H1 (cell line): ENCODE data around the gene TTC23. TPM values are rescaled to one million over a fixed set of nuclear protein-coding genes. Genes with fewer than 3 reads are reported as not detected.
A peak's percentile ranks its signal among the peaks of the same experiment; 100 is the strongest.

ENCODE experiments used
- CTCF ChIA-PET: fragments of 300-600 bp; sonication (Branson Sonifier 250); formaldehyde crosslinking; loops from one replicate; lab custom pipeline; 2021; ENCODE audit not compliant: partially characterized antibody; lab: Charles Lee
- POLR2A ChIA-PET: fragments of 300-600 bp; sonication (Branson Sonifier 250); formaldehyde crosslinking; loops from one replicate; lab custom pipeline; 2021; ENCODE audit warnings: inconsistent platforms; ENCODE audit not compliant: partially characterized antibody; lab: Charles Lee
- DNase-seq, 2 experiments: peaks; one replicate each; pipeline versions ENCODE4 v3.0.0 to v3.0.0-alpha.2; 2010 to 2022; ENCODE audit warnings: low spot score in 2 of 2, low read depth in 1 of 2, mixed read lengths in 1 of 2
- FAIRE-seq: peaks from 2 replicates; lab custom pipeline; 2011; peaks lifted over from hg19 to GRCh38; lab: Jason Lieb, UNC
- H2AFZ ChIP-seq: 2 replicates; pipeline ENCODE4 v1.8.1; 2012; ENCODE audit warnings: low read length, inconsistent platforms
- H2AK5ac ChIP-seq: 2 replicates; pipeline ENCODE4 v1.6.1; 2013; ENCODE audit warnings: low read depth, low read length
- H2BK120ac ChIP-seq: replicated peaks from 2 replicates; pipeline ENCODE3; 2013; ENCODE audit warnings: low read depth, low read length, inconsistent platforms
- H2BK12ac ChIP-seq: 2 replicates; pipeline ENCODE4 v1.6.1; 2013; ENCODE audit warnings: low read depth, low read length
- H2BK15ac ChIP-seq: 2 replicates; pipeline ENCODE4 v1.6.1; 2013; ENCODE audit warnings: low read length
- H2BK20ac ChIP-seq: 2 replicates; pipeline ENCODE4 v1.6.1; 2013; ENCODE audit warnings: low read length
- H2BK5ac ChIP-seq: 2 replicates; pipeline ENCODE4 v1.6.1; 2013; ENCODE audit warnings: low read depth, low read length
- H3K14ac ChIP-seq: 2 replicates; pipeline ENCODE4 v1.6.1; 2013; ENCODE audit warnings: inconsistent platforms; ENCODE audit not compliant: insufficient read length
- H3K18ac ChIP-seq: 2 replicates; pipeline ENCODE4 v1.6.1; 2013; ENCODE audit warnings: low read length; ENCODE audit errors: extremely low read depth
- H3K23ac ChIP-seq: 2 replicates; pipeline ENCODE4 v1.6.1; 2013; ENCODE audit warnings: inconsistent platforms; ENCODE audit not compliant: insufficient read length
- H3K23me2 ChIP-seq: 2 replicates; pipeline ENCODE4 v1.6.1; 2013; ENCODE audit warnings: low read depth, low read length
- H3K27ac ChIP-seq: 2 replicates; pipeline ENCODE4 v1.6.1; 2011; ENCODE audit warnings: low read depth, low read length, inconsistent platforms
- H3K27me3 ChIP-seq, 4 experiments: replicated peaks in 1 of 4; 1 replicate in 1 of 4; 2 replicates in 3 of 4; pipeline versions ENCODE4 v1.6.1 to v1.8.1; 2011 to 2013; ENCODE audit warnings: low read length in 3 of 4, mild to moderate bottlenecking in 3 of 4, inconsistent platforms in 2 of 4, mixed read lengths in 2 of 4, moderate library complexity in 1 of 4; ENCODE audit not compliant: control insufficient read depth in 3 of 4, insufficient read depth in 3 of 4; ENCODE audit errors: extremely low read depth in 1 of 4
- H3K36me3 ChIP-seq, 4 experiments: 2 replicates each; pipeline versions ENCODE4 v1.6.1 to v1.8.1; 2011 to 2013; ENCODE audit warnings: mild to moderate bottlenecking in 4 of 4, low read length in 3 of 4, moderate library complexity in 2 of 4, control low read depth in 1 of 4, inconsistent platforms in 1 of 4; ENCODE audit not compliant: insufficient read depth in 4 of 4, control insufficient read depth in 2 of 4
- H3K4ac ChIP-seq: replicated peaks from 2 replicates; pipeline ENCODE3; 2013; ENCODE audit warnings: low read length, low read depth, mixed read lengths, inconsistent platforms; ENCODE audit not compliant: insufficient read length
- H3K4me1 ChIP-seq, 4 experiments: replicated peaks in 1 of 4; 1 replicate in 1 of 4; 2 replicates in 3 of 4; pipeline versions ENCODE4 v1.6.1 to v1.8.1; 2011 to 2013; ENCODE audit warnings: low read length in 3 of 4, inconsistent platforms in 2 of 4, mixed read lengths in 1 of 4; ENCODE audit not compliant: insufficient read depth in 4 of 4, control insufficient read depth in 3 of 4
- H3K4me2 ChIP-seq, 2 experiments: 2 replicates each; pipeline versions ENCODE4 v1.6.1 to v1.8.1; 2011 to 2013; ENCODE audit warnings: low read depth in 2 of 2, low read length in 2 of 2, control low read depth in 1 of 2, inconsistent platforms in 1 of 2, mild to moderate bottlenecking in 1 of 2; ENCODE audit not compliant: insufficient read depth in 1 of 2
- H3K4me3 ChIP-seq, 4 experiments: fragments of 200-600, 300-600 bp in 1 of 4; sonication (generic), shearing (Covaris generic), sonication (Bioruptor Twin) in 1 of 4; 2 replicates each; pipeline versions ENCODE4 v1.5.1 to v1.8.1; 2011 to 2016; ENCODE audit warnings: low read length in 4 of 4, low read depth in 3 of 4, control low read depth in 2 of 4, inconsistent platforms in 2 of 4, mild to moderate bottlenecking in 2 of 4, mixed read lengths in 1 of 4, moderate library complexity in 1 of 4; ENCODE audit not compliant: insufficient read depth in 2 of 4; ENCODE audit errors: extremely low read depth in 1 of 4
- H3K56ac ChIP-seq: replicated peaks from 2 replicates; pipeline ENCODE3; 2013; ENCODE audit warnings: low read depth, mild to moderate bottlenecking, mixed read lengths, low read length, inconsistent platforms; ENCODE audit not compliant: insufficient read length
- H3K79me1 ChIP-seq: 2 replicates; pipeline ENCODE4 v1.6.1; 2013; ENCODE audit warnings: low read depth, low read length, control low read depth
- H3K79me2 ChIP-seq, 2 experiments: 2 replicates each; pipeline versions ENCODE4 v1.6.1 to v1.8.1; 2012 to 2013; ENCODE audit warnings: low read length in 2 of 2, mild to moderate bottlenecking in 2 of 2, inconsistent platforms in 1 of 2; ENCODE audit not compliant: insufficient read depth in 2 of 2, control insufficient read depth in 1 of 2
- H3K9ac ChIP-seq, 4 experiments: replicated peaks in 1 of 4; 1 replicate in 1 of 4; 2 replicates in 3 of 4; pipeline versions ENCODE4 v1.6.1 to v1.8.1; 2011 to 2013; ENCODE audit warnings: low read depth in 3 of 4, low read length in 3 of 4, control low read depth in 2 of 4, mild to moderate bottlenecking in 2 of 4, moderate library complexity in 2 of 4, inconsistent platforms in 1 of 4; ENCODE audit errors: extremely low read depth in 1 of 4
- H3K9me3 ChIP-seq, 2 experiments: 2 replicates each; pipeline versions ENCODE4 v1.6.1 to v1.8.1; 2012 to 2013; ENCODE audit warnings: mild to moderate bottlenecking in 2 of 2, moderate library complexity in 2 of 2, control low read depth in 1 of 2, inconsistent platforms in 1 of 2, low read depth in 1 of 2, low read length in 1 of 2, mixed read lengths in 1 of 2; ENCODE audit not compliant: insufficient read depth in 2 of 2
- H4K20me1 ChIP-seq, 2 experiments: replicated peaks in 1 of 2; 2 replicates each; pipeline versions ENCODE3 to v1.8.1; 2011 to 2013; ENCODE audit warnings: inconsistent platforms in 2 of 2, low read length in 2 of 2, mild to moderate bottlenecking in 1 of 2; ENCODE audit not compliant: insufficient read depth in 2 of 2, control insufficient read depth in 1 of 2
- H4K5ac ChIP-seq: 2 replicates; pipeline ENCODE4 v1.6.1; 2013; ENCODE audit warnings: low read length, low read depth, mixed read lengths, inconsistent platforms; ENCODE audit not compliant: insufficient read length
- H4K8ac ChIP-seq: 2 replicates; pipeline ENCODE4 v1.8.0; 2013; ENCODE audit warnings: mild to moderate bottlenecking, moderate library complexity, low read length, inconsistent platforms; ENCODE audit not compliant: insufficient read depth; ENCODE audit errors: extremely low read depth
- H4K91ac ChIP-seq: replicated peaks from 2 replicates; pipeline ENCODE3; 2013; ENCODE audit warnings: low read length, mixed read lengths, inconsistent platforms; ENCODE audit not compliant: insufficient read length
- CHD1 ChIP-seq: IDR thresholded peaks from 2 replicates; pipeline ENCODE4 v1.6.1; 2012; ENCODE audit warnings: low read depth, low read length, improper control_type of control experiment
- CTBP2 ChIP-seq: IDR thresholded peaks from 2 replicates; pipeline ENCODE4 v1.7.0; 2011; ENCODE audit warnings: borderline replicate concordance, mild to moderate bottlenecking, moderate library complexity, mixed read lengths, low read length; ENCODE audit not compliant: insufficient read depth, insufficient read length
- MAX ChIP-seq: IDR thresholded peaks from 2 replicates; pipeline ENCODE4 v1.6.1; 2012; ENCODE audit warnings: inconsistent platforms
- NRF1 ChIP-seq: IDR thresholded peaks from 2 replicates; pipeline ENCODE4 v1.6.1; 2011; ENCODE audit warnings: mild to moderate bottlenecking, low read depth, low read length, improper control_type of control experiment
- POU5F1 ChIP-seq: IDR thresholded peaks from 2 replicates; pipeline ENCODE4 v1.6.1; 2011; ENCODE audit warnings: low read depth, mild to moderate bottlenecking, low read length, moderate library complexity
- SP2 ChIP-seq: IDR thresholded peaks from 2 replicates; pipeline ENCODE4 v1.6.1; 2012; ENCODE audit warnings: mild to moderate bottlenecking, low read length, inconsistent platforms
- YY1 ChIP-seq: IDR thresholded peaks from 2 replicates; pipeline ENCODE4 v1.6.1; 2011; ENCODE audit warnings: low read depth, mild to moderate bottlenecking, low read length
- ZNF274 ChIP-seq: IDR thresholded peaks from 2 replicates; pipeline ENCODE4 v1.7.0; 2012; ENCODE audit warnings: low read length, borderline replicate concordance; ENCODE audit errors: extremely low read depth
- WGBS, 2 experiments: shearing (Covaris generic) in 1 of 2; methylation state at CpG; one replicate each; pipeline versions ENCODE4 v1.1.6 to v1.1.7; 2013 to 2015; ENCODE audit warnings: low lambda C conversion rate in 2 of 2, mixed read lengths in 2 of 2, inconsistent platforms in 1 of 2, low coverage in 1 of 2, missing lambda C conversion rate in 1 of 2; ENCODE audit not compliant: insufficient replicate concordance in 2 of 2, insufficient coverage in 1 of 2, insufficient read length in 1 of 2; ENCODE audit errors: extremely low coverage in 1 of 2, missing lambda C conversion rate in 1 of 2; 5-methylcytosine and 5-hydroxymethylcytosine counted together
- polyA plus RNA-seq, 7 experiments: library from polyadenylated mRNA; depleted of rRNA in 3 of 7; stranded (reverse) in 5 of 7; unstranded in 2 of 7; fragments of >200 nt in 5 of 7; fragments of 200-250 nt in 2 of 7; gene quantifications; 1 replicate in 5 of 7; 2 replicates in 1 of 7; 4 replicates in 1 of 7; pipeline versions ENCODE4 v1.2.1 to v1.2.3, GENCODE V29; 2011 to 2013; ENCODE audit warnings: missing spikeins in 2 of 7, mixed read lengths in 2 of 7
- total RNA-seq: library from RNA; stranded (reverse); fragmentation: NEBNext Ultra II Directional; extraction: Animal tissue kit (Norgen Biotek cat#: 25700); gene quantifications from 2 replicates; pipeline ENCODE4 v1.2.1, GENCODE V29; 2021

Gene TTC23
- total and polyA plus RNA-seq, 2 of the 8 experiments (the other 6 are each of a cell fraction or from before 2014, with no cell fraction given), result 4.8 to 23.0 TPM

GRCh38 chr15:99130765-99131440 lies 118.5 kb downstream of the TTC23 start:
- no peaks in the 10 kb centered on the region for H3K79me1 ChIP-seq
- no peak overlapping the region for H3K27ac ChIP-seq
- H3K79me2 ChIP-seq, result no peaks in the 10 kb centered on the region
- H3K23me2 ChIP-seq, result no peaks in the 10 kb centered on the region
- H3K4ac ChIP-seq, result no peak overlapping the region
- no peak overlapping the region for H3K4me2 ChIP-seq
- H3K14ac ChIP-seq, result no peak overlapping the region
- TF ChIP-seq NRF1 (no peak), ZNF274 (no peak), CTBP2 (no peak), MAX (no peak), YY1 (no peak), POU5F1 (no peak), CHD1 (no peak), SP2 (no peak)
- TF ChIP-seq, all 59 proteins: peak for 0
- H4K91ac ChIP-seq, result no peak overlapping the region
- no peak overlapping the region for H2BK20ac ChIP-seq
- DNase-seq (no peak), FAIRE-seq (no peak)
- no peak overlapping the region for H2BK5ac ChIP-seq
- no peak overlapping the region for H4K5ac ChIP-seq
- ChIA-PET CTCF (interaction anchor here (0.6 to 3.5 kb wide), 4 partner anchors 12 to 626 kb away, joined by 4 to 11 read pairs (median 6); partner anchors contain the start of gene SYNM), POLR2A (no interaction called here)
- 93% methylated on average over 29 of the region's 30 CpGs; no CpG with 5 or more reads in 1 of the 2 experiments for WGBS, 2 experiments
- no peak overlapping the region for H2BK15ac ChIP-seq
- H3K36me3 ChIP-seq, result no peaks in the 10 kb centered on the region
- H4K8ac ChIP-seq, result peak overlapping the region; percentile 15; the same call in 1 of the 2 replicates
- no peaks in the 10 kb centered on the region for H4K20me1 ChIP-seq
- H3K23ac ChIP-seq, result no peak overlapping the region
- H2BK12ac ChIP-seq, result no peak overlapping the region
- H3K4me3 ChIP-seq, result no peak overlapping the region
- no peaks in the 10 kb centered on the region for H3K27me3 ChIP-seq
- peaks cover 0 to 3% (median 0%) of the 10 kb centered on the region in 4 experiments; a peak in 1 of 7 replicates for H3K4me1 ChIP-seq
- no peak overlapping the region for H3K56ac ChIP-seq
- no peaks in the 10 kb centered on the region for H3K9me3 ChIP-seq
- no peak overlapping the region for H2AK5ac ChIP-seq
- no peak overlapping the region for H2BK120ac ChIP-seq
- H2AFZ ChIP-seq, result no peak overlapping the region
- H3K18ac ChIP-seq, result no peak overlapping the region
- no peak overlapping the region for H3K9ac ChIP-seq
